Activated CD4-positive, alpha-beta T cell treated with anti-CD3 and anti-CD28 coated beads, Interleukin-2, amount 10 ng/mL, durations not matched to agents 24 days and 14 days (primary cell): ENCODE data around the gene KCNC1. TPM values are rescaled to one million over a fixed set of nuclear protein-coding genes. Genes with fewer than 3 reads are reported as not detected.
A peak's percentile ranks its signal among the peaks of the same experiment; 100 is the strongest.

Source experiments
- DNase-seq: peaks from one replicate; pipeline ENCODE4 v3.0.0; 2022
- H3K27ac Mint-ChIP-seq: one replicate; pipeline ENCODE4 v1.8.0; 2022; ENCODE audit warnings: mild to moderate bottlenecking, mixed read lengths
- H3K27me3 Mint-ChIP-seq: one replicate; pipeline ENCODE4 v1.8.0; 2022; ENCODE audit warnings: mixed read lengths
- H3K36me3 Mint-ChIP-seq: one replicate; pipeline ENCODE4 v1.8.0; 2022; ENCODE audit warnings: low read depth, mild to moderate bottlenecking, mixed read lengths
- H3K4me1 Mint-ChIP-seq: one replicate; pipeline ENCODE4 v1.8.0; 2021; ENCODE audit warnings: mixed read lengths
- H3K4me3 Mint-ChIP-seq: one replicate; pipeline ENCODE4 v1.8.0; 2022; ENCODE audit warnings: mild to moderate bottlenecking, moderate library complexity, mixed read lengths
- H3K9me3 Mint-ChIP-seq: one replicate; pipeline ENCODE4 v1.8.0; 2021; ENCODE audit warnings: mixed read lengths
- intact Hi-C: fragments of 100-400 bp; cut with micrococcal nuclease; formaldehyde crosslinking; loops from one replicate; pipeline ENCODE4 v1.15.1; 2023
- total RNA-seq: library from RNA; stranded (reverse); gene quantifications from 2 replicates; pipeline ENCODE4 v1.2.3, GENCODE V29; 2022

KCNC1 gene
- total RNA-seq, 1 donor from 2014 or later = not detected

GRCh38 chr11:17721242-17721999 lies 13.2 kb upstream of the KCNC1 start:
- Mint-ChIP-seq H3K4me3 (no peak overlapping the region), H3K36me3 (no peaks in the 10 kb centered on the region), H3K27me3 (peaks cover 51% of the 10 kb centered on the region), H3K27ac (no peak overlapping the region), H3K9me3 (no peaks in the 10 kb centered on the region), H3K4me1 (no peaks in the 10 kb centered on the region)
- intact Hi-C loops = loop anchor here (5.0 kb wide), 1 partner anchor 1109 kb away; no protein-coding TSS in a partner anchor
- DNase-seq = no peak

GRCh38 chr11:17722000-17722643 lies 12.5 kb upstream of the KCNC1 start:
- Mint-ChIP-seq H3K4me1 (no peaks in the 10 kb centered on the region), H3K27me3 (peaks cover 54% of the 10 kb centered on the region), H3K36me3 (no peaks in the 10 kb centered on the region), H3K9me3 (no peaks in the 10 kb centered on the region), H3K4me3 (no peak overlapping the region), H3K27ac (no peak overlapping the region)
- intact Hi-C loops = loop anchor here (5.0 kb wide), 1 partner anchor 1110 kb away; no protein-coding TSS in a partner anchor
- DNase-seq = no peak

- H3K4me1 Mint-ChIP-seq = no peaks in the 10 kb centered on the region
- H3K27ac Mint-ChIP-seq = no peak overlapping the region
- no peaks in the 10 kb centered on the region for H3K9me3 Mint-ChIP-seq
- no peak overlapping the region for H3K4me3 Mint-ChIP-seq
- intact Hi-C loops = loop anchor here (5.0 kb wide), 1 partner anchor 1112 kb away; no protein-coding TSS in a partner anchor
- H3K27me3 Mint-ChIP-seq = peaks cover 58% of the 10 kb centered on the region
- DNase-seq = no peak
- H3K36me3 Mint-ChIP-seq = no peaks in the 10 kb centered on the region
These were observed 10.3 kb upstream of the KCNC1 start for GRCh38 chr11:17724020-17724908.

- Mint-ChIP-seq H3K36me3 (no peaks in the 10 kb centered on the region), H3K4me1 (no peaks in the 10 kb centered on the region), H3K27ac (no peak overlapping the region), H3K4me3 (no peak overlapping the region), H3K9me3 (no peaks in the 10 kb centered on the region), H3K27me3 (peaks cover 61% of the 10 kb centered on the region)
- DNase-seq = no peak
- intact Hi-C loops = no loop called here
These were observed 9.4 kb upstream of the KCNC1 start for GRCh38 chr11:17725174-17725573.

GRCh38 chr11:17730137-17730536 lies 4.4 kb upstream of the KCNC1 start:
- Mint-ChIP-seq H3K36me3 (no peaks in the 10 kb centered on the region), H3K27me3 (peaks cover 54% of the 10 kb centered on the region)
- intact Hi-C loops = loop anchor here (1.0 to 10.0 kb wide), 3 partner anchors 131 to 377 kb away; partner anchors contain the start of genes KCNJ11 and SAAL1

DNA sequence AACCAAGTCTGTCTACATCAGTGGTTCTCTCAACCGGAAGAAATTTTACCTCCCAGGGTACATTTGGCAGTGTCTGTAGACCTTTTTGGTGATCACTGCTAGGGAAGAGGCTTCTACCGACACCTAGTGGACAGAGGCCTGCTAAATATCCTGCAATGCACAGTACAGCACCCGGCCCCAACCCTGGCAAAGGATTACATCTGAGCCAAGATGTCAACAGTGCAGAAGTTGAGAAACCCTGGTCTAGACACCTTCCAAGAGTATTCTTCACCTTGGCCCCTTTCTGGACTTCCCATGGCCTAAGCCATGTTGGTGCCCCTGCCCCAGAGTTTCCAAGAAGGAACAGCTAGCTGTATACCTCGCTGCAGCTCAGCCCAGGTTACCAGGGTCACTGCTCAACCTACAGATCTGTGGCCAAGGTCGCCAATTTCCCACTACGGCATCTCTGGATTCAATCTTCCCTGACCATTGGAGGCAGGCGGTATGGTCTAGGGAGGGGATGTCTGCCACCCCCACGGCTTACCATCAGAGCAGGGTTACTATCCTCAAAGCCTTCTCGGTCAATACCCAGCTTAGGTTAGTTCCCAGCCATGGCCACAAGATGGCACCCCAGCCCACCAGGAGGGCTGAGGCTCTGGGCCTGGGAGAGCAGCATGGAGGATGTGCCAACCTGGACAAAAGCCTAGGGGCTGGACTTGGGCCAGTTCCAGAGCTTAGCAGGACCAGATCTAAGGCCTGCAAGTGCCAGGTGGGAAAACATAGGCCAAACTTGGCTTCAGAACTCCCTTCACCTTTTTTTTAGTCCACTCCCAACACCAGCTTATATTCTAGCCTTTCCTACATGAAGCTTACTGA lies 3.7 kb upstream of the KCNC1 start:
- DNase-seq = peak; percentile 90
- H3K27me3 Mint-ChIP-seq = peaks cover 51% of the 10 kb centered on the region
- intact Hi-C loops = loop anchor here (1.0 to 10.0 kb wide), 4 partner anchors 132 to 376 kb away; partner anchors contain the start of genes KCNJ11 and SAAL1
- H3K4me3 Mint-ChIP-seq = no peak overlapping the region
- no peaks in the 10 kb centered on the region for H3K9me3 Mint-ChIP-seq
- H3K4me1 Mint-ChIP-seq = peaks cover 4% of the 10 kb centered on the region
- no peak overlapping the region for H3K27ac Mint-ChIP-seq
- H3K36me3 Mint-ChIP-seq = no peaks in the 10 kb centered on the region

More at GRCh38 chr11:17730137-17730536, 4.4 kb upstream of the KCNC1 start:
- Mint-ChIP-seq H3K9me3 (no peaks in the 10 kb centered on the region), H3K4me1 (peaks cover 4% of the 10 kb centered on the region), H3K4me3 (no peak overlapping the region), H3K27ac (no peak overlapping the region)
- DNase-seq = no peak

DNA sequence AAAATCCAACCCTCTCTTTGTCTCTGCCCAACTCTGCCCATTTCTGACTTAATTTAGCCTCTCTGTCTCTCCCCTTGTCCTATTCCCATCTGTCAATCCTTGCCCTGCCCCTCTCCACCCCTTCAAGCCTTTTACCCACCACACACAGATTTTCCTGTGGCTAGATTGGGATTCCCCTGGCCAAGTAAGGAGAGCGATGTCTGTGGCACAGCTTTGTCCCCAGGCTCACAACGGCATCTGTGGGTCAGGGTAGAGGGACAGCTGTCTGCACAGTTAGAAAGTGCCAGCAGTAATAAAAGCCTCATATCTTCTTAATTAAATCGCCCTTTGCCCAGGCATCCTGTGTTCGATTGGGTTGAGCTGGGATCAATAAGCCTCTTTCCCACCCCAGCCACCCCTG lies 1.3 kb upstream of the KCNC1 start:
- no peak overlapping the region for H3K27ac Mint-ChIP-seq
- H3K4me3 Mint-ChIP-seq = no peak overlapping the region
- no peaks in the 10 kb centered on the region for H3K36me3 Mint-ChIP-seq
- intact Hi-C loops = loop anchor here (5.0 to 10.0 kb wide), 2 partner anchors 348 to 374 kb away; partner anchors contain the start of genes KCNJ11 and SAAL1
- peaks cover 4% of the 10 kb centered on the region for H3K4me1 Mint-ChIP-seq
- no peak for DNase-seq
- H3K27me3 Mint-ChIP-seq = peaks cover 57% of the 10 kb centered on the region
- no peaks in the 10 kb centered on the region for H3K9me3 Mint-ChIP-seq

DNA sequence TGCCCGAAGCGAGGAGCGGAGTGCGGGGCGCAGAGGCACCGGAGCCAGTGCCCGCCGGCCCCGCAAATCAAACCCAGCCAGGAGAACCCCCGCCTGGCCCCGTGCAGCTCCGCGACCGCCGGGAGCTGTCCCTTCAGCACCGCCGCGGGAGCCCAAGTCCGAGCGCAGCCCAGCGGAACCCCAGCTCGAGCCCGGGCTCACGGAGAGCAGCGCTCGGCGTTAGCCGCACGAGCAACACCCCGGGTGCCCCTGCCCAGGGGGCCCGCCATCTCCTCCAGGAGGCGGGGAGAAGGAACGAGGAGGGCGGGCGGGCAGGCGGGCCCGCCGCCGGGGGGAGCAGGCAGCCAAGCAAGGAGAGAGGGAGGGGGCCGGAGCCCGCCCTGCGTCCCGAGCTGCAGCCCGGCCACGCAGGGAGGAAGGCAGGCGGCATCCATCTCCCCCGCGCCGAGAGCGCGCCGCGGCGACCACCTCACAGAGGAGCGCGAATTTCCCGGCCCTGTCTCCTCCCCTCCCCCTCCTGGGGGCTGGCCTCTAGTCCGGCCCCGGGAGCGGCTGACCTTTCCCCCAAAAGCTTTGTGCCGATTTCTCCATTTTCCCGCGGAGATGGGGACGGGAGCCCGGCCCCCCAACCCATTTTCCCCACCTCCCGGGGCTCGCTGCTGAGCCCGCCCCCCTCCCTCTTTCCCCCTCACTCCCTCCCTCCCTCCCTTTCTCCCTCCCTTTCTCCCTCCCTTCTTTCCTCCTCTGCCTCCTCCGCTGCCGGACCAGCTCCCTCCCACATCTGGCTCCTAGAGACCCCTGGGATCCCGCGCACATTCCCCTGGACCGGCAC lies 621 bp downstream of the KCNC1 start:
- H3K36me3 Mint-ChIP-seq = no peaks in the 10 kb centered on the region
- no peak overlapping the region for H3K4me3 Mint-ChIP-seq
- intact Hi-C loops = loop anchor here (1.0 to 10.0 kb wide), 3 partner anchors 136 to 372 kb away; partner anchors contain the start of genes KCNJ11 and SAAL1
- H3K27ac Mint-ChIP-seq = no peak overlapping the region
- peaks cover 4% of the 10 kb centered on the region for H3K4me1 Mint-ChIP-seq
- H3K9me3 Mint-ChIP-seq = no peaks in the 10 kb centered on the region
- peaks cover 49% of the 10 kb centered on the region for H3K27me3 Mint-ChIP-seq
- DNase-seq = peak; percentile 84

DNA sequence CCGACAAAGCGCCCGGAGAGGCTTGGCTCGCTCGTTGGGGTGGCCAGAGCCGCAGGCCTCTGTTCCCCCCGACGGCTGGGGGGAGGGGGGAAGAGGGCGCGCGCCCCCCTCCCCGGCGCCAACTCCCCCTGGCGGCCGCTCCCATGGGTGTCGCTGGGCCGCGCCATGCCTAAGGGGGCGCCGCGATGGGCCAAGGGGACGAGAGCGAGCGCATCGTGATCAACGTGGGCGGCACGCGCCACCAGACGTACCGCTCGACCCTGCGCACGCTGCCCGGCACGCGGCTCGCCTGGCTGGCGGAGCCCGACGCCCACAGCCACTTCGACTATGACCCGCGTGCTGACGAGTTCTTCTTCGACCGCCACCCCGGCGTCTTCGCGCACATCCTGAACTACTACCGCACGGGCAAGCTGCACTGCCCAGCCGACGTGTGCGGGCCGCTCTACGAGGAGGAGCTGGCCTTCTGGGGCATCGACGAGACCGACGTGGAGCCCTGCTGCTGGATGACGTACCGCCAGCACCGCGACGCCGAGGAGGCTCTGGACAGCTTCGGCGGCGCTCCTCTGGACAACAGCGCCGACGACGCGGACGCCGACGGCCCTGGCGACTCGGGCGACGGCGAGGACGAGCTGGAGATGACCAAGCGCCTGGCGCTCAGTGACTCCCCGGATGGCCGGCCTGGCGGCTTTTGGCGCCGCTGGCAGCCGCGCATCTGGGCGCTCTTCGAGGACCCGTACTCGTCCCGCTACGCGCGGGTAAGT lies 1.4 kb downstream of the KCNC1 start:
- no peak overlapping the region for H3K4me3 Mint-ChIP-seq
- H3K9me3 Mint-ChIP-seq = no peaks in the 10 kb centered on the region
- H3K4me1 Mint-ChIP-seq = peaks cover 4% of the 10 kb centered on the region
- no peak for DNase-seq
- H3K27me3 Mint-ChIP-seq = peaks cover 49% of the 10 kb centered on the region
- intact Hi-C loops = loop anchor here (10.0 kb wide), 1 partner anchor 351 kb away; the partner anchor contains the start of gene KCNJ11
- no peaks in the 10 kb centered on the region for H3K36me3 Mint-ChIP-seq
- no peak overlapping the region for H3K27ac Mint-ChIP-seq

DNA sequence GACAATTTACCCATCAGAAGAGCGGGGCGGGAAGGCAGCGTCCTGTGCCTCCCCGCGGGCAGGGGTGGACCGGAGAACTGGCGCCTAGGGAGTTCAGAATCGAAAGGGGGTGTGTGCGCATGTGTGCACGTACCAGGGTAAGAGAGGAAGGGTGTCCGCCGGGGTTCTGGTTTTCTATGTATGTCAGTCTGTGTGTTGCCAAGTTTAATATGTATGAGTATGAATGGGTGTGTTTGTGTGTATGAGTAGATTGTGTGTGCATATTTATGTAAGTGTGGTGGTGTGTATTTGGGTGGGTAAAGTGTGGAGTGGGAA lies 2.0 kb downstream of the KCNC1 start:
- Mint-ChIP-seq H3K9me3 (no peaks in the 10 kb centered on the region), H3K4me1 (peaks cover 4% of the 10 kb centered on the region), H3K4me3 (no peak overlapping the region), H3K36me3 (no peaks in the 10 kb centered on the region), H3K27ac (no peak overlapping the region), H3K27me3 (peaks cover 49% of the 10 kb centered on the region)
- intact Hi-C loops = loop anchor here (10.0 kb wide), 1 partner anchor 352 kb away; the partner anchor contains the start of gene KCNJ11
- DNase-seq = no peak

GRCh38 chr11:17736930-17737817 lies 2.6 kb downstream of the KCNC1 start:
- H3K27ac Mint-ChIP-seq = no peak overlapping the region
- intact Hi-C loops = loop anchor here (10.0 kb wide), 1 partner anchor 352 kb away; the partner anchor contains the start of gene KCNJ11
- no peak overlapping the region for H3K4me3 Mint-ChIP-seq
- peaks cover 4% of the 10 kb centered on the region for H3K4me1 Mint-ChIP-seq
- peaks cover 44% of the 10 kb centered on the region for H3K27me3 Mint-ChIP-seq
- no peak for DNase-seq
- no peaks in the 10 kb centered on the region for H3K9me3 Mint-ChIP-seq
- no peaks in the 10 kb centered on the region for H3K36me3 Mint-ChIP-seq
